Mucosa of rectum (tissue), 2 donors: ENCODE data around the gene CAMK1.

ENCODE experiments used
- H3K27ac ChIP-seq, 2 donors: one replicate each; pipeline ENCODE4 v1.7.0; 2013; ENCODE audit warnings: inconsistent platforms in 2 of 2, low read depth in 2 of 2, low read length in 2 of 2
- H3K27me3 ChIP-seq, 2 donors: one replicate each; pipeline ENCODE4 v1.7.0; 2013; ENCODE audit warnings: low read length in 2 of 2; ENCODE audit not compliant: control insufficient read depth in 2 of 2, insufficient read depth in 2 of 2
- H3K36me3 ChIP-seq, 2 donors: one replicate each; pipeline ENCODE4 v1.7.0; 2013; ENCODE audit warnings: low read length in 2 of 2; ENCODE audit not compliant: control insufficient read depth in 2 of 2, insufficient read depth in 2 of 2
- H3K4me1 ChIP-seq, 2 donors: one replicate each; pipeline ENCODE4 v1.7.0; 2013; ENCODE audit warnings: low read length in 2 of 2, mild to moderate bottlenecking in 1 of 2; ENCODE audit not compliant: control insufficient read depth in 2 of 2, insufficient read depth in 2 of 2
- H3K4me3 ChIP-seq, 2 donors: one replicate each; pipeline ENCODE4 v1.7.0; 2013; ENCODE audit warnings: low read length in 2 of 2
- H3K9ac ChIP-seq, 2 donors: one replicate each; pipeline ENCODE4 v1.7.0; 2013; ENCODE audit warnings: low read length in 2 of 2, low read depth in 1 of 2, mild to moderate bottlenecking in 1 of 2
- H3K9me3 ChIP-seq, 2 donors: one replicate each; pipeline ENCODE4 v1.7.0; 2013; ENCODE audit warnings: low read length in 2 of 2; ENCODE audit not compliant: control insufficient read depth in 2 of 2
- donor health status: healthy.
- donor health status: Normal muscosa, but diverticular disease.

Gene CAMK1

DNA sequence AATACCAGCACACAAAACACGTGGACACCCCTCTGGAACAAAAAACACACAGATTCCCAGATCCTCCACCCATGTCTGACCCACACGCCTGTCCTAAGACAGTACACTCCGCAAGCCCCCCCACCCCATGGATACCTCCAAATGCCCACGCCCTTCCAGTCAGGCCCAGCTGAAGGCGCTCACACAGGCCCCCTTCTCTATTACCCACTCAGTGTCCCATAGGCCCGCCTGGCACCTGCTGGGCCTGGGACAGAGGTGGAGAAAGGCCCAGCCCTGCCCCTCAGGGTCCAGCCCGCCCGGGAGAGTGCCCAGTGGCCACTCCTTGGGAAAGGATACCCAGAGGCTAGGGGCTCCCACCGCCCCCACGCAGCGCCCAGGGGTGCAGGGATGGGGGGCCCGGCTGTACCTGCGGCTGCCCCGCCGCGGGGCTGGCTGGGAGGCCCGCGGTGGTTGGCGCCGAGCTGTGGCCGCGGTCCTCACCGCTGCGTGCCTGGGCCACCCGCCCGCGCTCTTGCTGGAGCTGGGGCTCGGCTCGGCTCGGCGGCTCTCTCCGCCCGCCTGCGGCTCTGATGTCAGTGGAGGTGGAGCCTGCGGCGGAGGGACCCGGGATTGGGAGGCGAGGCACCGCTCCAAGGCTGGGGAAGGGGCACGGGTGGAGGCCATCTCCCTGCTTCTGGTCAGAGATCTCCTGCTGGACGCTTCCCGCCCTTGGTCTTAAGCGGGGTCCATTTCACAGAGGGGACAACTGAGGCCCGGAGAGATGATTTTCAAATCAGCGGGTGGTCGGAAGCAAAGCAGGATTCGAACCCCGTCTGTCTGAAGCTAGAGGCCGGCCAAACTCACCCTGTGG, at the start of gene CAMK1:
Gene CAMK1, minus strand, starts transcription at position 522 of the 850 bp plus-strand sequence. CDS start 2,198 bp downstream, outside the sequence.
- H3K4me1 ChIP-seq, result peaks cover 15 to 22% of the 10 kb centered on the region in 2 donors
- H3K9ac ChIP-seq, result peak within 1 kb of the TSS; percentile 77 to 86
- H3K9me3 ChIP-seq, result no peaks in the 10 kb centered on the region
- no peaks in the 10 kb centered on the region for H3K27me3 ChIP-seq
- peaks cover 0 to 2% of the 10 kb centered on the region in 2 donors for H3K36me3 ChIP-seq
- H3K4me3 ChIP-seq, result peak within 1 kb of the TSS; percentile 60 to 79
- peak within 1 kb of the TSS; percentile 62 to 80 for H3K27ac ChIP-seq

DNA sequence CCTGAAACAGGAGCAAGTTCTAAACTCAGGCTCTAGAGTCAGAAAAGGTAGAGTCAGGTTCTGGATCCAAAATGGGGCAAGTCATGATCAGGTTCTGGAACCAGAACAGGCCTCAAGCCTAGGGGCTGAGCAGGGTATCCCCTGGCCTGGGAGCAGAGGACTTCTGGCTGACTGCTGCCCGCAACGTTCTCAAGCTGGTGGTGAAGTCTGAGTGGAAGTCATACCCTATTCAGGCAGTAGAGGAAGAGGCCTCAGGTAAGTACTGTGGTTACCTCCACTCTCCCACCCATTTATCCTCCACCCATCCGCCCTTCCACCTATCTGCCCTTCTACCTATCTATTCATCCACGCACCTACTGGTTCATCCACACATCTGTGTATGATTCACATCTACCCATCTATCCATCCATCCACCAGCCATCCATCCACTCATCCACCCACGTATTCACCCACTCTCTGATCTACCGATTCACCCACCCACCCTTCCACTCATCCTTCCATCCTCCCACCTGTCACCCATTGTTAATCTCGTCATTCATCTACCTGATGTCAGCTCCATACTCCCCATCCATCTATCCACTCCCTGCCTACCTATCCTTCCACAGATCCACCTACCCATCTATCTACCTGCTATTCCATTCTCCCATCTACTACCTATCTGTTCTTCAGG, 49.1 kb upstream of the CAMK1 start:
- no peak overlapping the region for H3K9ac ChIP-seq

DNA sequence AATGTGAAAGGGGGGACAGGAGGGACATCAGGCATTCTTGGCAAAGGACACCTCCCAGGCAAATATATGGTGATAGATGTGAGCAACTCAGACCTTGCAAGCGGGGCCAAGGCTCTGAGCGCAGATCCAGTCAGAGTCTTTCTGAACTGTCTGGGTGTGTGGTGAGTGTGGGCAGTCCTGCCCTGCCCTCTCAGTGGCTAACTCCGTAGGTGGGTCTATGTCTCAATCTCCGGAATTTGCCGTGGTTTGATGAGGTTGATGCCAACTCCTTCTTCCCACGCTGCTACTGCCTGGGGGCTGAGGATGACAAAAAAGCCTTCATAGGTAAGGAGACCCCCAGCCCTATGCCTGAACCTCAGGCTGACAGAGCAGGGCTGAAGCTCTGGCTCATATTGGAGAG, 47.7 kb upstream of the CAMK1 start:
- Histone ChIP-seq H3K9ac (no peak overlapping the region), H3K9me3 (no peaks in the 10 kb centered on the region), H3K4me1 (no peaks in the 10 kb centered on the region), H3K4me3 (no peak overlapping the region), H3K36me3 (peaks cover 10 to 13% of the 10 kb centered on the region in 2 donors), H3K27ac (no peak overlapping the region), H3K27me3 (no peaks in the 10 kb centered on the region)

More for the DNA sequence above, 49.1 kb upstream of the CAMK1 start:
- no peak overlapping the region for H3K4me3 ChIP-seq
- H3K4me1 ChIP-seq, result no peaks in the 10 kb centered on the region
- H3K36me3 ChIP-seq, result peaks cover 6 to 8% of the 10 kb centered on the region in 2 donors
- H3K27ac ChIP-seq, result no peak overlapping the region
- no peaks in the 10 kb centered on the region for H3K27me3 ChIP-seq
- H3K9me3 ChIP-seq, result no peaks in the 10 kb centered on the region

DNA sequence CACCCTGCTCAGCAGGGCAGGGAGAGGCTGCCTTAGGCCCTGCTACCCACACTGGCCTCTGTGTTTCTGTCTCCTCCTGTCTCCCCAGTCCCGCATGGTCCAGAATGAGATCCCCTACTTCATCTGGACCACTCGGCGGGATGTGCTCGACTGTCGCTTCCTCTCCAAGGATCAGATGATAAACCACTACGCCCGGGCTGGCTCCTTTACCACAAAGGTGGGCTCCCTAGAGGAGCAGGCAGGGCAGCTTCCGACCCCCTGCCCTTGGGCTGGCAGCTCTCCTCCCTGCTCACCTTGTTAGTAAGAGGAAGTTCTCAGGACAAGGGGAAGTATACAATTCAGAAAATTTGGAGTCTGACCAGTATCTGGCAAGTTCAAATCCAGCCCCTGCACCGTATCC, 46.2 kb upstream of the CAMK1 start:
- no peaks in the 10 kb centered on the region for H3K27me3 ChIP-seq
- no peak overlapping the region for H3K27ac ChIP-seq
- H3K4me3 ChIP-seq, result no peak overlapping the region
- no peak overlapping the region for H3K9ac ChIP-seq
- H3K36me3 ChIP-seq, result peaks cover 10 to 13% of the 10 kb centered on the region in 2 donors
- H3K9me3 ChIP-seq, result no peaks in the 10 kb centered on the region
- peaks cover 0 to under 1% of the 10 kb centered on the region in 2 donors for H3K4me1 ChIP-seq

- peaks cover 16 to 22% of the 10 kb centered on the region in 2 donors for H3K4me1 ChIP-seq
- no peak overlapping the region for H3K4me3 ChIP-seq
- H3K9ac ChIP-seq, result no peak overlapping the region
- no peak overlapping the region for H3K27ac ChIP-seq
- no peaks in the 10 kb centered on the region for H3K27me3 ChIP-seq
- H3K36me3 ChIP-seq, result peaks cover 4% of the 10 kb centered on the region in 2 donors
- no peaks in the 10 kb centered on the region for H3K9me3 ChIP-seq
Measured at GRCh38 chr3:9812870-9813483, 43.2 kb upstream of the CAMK1 start.

DNA sequence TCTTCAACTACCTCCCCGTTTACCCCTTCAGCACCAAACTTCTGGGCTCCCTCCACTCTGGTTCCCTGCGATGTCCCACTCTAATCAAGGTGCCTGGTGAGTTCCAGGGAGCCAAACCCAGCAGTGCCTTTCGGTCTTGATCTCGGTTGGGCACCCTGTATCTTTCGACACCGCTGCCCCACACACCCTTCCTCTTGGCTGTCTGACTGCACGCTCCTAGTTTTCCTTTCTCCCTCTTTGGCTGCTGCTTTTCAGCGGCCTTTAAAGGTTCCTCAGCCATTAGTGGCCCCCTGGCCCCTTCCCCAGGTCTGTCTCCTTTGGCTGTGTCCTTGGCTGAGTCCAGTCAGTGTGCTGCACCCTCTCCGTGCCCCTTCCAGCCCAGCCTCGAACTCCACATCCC, 41.1 kb upstream of the CAMK1 start:
- H3K4me1 ChIP-seq, result peaks cover 16 to 22% of the 10 kb centered on the region in 2 donors
- H3K27ac ChIP-seq, result no peak overlapping the region
- peak overlapping the region; percentile 67 to 77 for H3K4me3 ChIP-seq
- H3K27me3 ChIP-seq, result no peaks in the 10 kb centered on the region
- H3K9me3 ChIP-seq, result no peaks in the 10 kb centered on the region
- H3K36me3 ChIP-seq, result peaks cover 13 to 18% of the 10 kb centered on the region in 2 donors
- peak overlapping the region; percentile 63 to 85 for H3K9ac ChIP-seq

DNA sequence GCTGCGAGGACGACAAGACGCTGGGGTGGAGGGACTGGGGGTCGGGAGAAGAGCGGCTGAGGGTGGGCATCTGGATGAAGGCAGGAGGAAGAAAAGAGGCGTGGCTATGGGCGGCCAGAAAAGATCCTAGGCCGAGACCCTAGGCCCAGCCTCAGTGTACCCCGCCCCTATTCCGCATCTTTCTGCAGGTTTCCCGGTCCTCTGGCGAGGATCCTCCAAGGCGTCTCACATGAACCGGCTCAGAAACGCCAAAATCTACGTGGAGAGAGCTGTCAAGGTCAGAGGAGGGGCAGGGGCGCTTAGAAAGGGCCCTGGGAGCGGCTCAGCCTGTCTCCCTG, 40.7 kb upstream of the CAMK1 start:
- H3K4me1 ChIP-seq, result peaks cover 16 to 22% of the 10 kb centered on the region in 2 donors
- H3K9ac ChIP-seq, result peak overlapping the region; percentile 63 to 85
- H3K9me3 ChIP-seq, result no peaks in the 10 kb centered on the region
- peaks cover 17 to 22% of the 10 kb centered on the region in 2 donors for H3K36me3 ChIP-seq
- peak overlapping the region; percentile 67 to 77 for H3K4me3 ChIP-seq
- peak overlapping the region; percentile 94 to 97 for H3K27ac ChIP-seq
- H3K27me3 ChIP-seq, result no peaks in the 10 kb centered on the region

- peaks cover 16 to 22% of the 10 kb centered on the region in 2 donors for H3K4me1 ChIP-seq
- H3K4me3 ChIP-seq, result peak within 1 kb of the TSS; percentile 67 to 77
- no peaks in the 10 kb centered on the region for H3K27me3 ChIP-seq
- peak within 1 kb of the TSS; percentile 74 to 85 for H3K9ac ChIP-seq
- no peaks in the 10 kb centered on the region for H3K9me3 ChIP-seq
- peak within 1 kb of the TSS; percentile 94 to 97 for H3K27ac ChIP-seq
- H3K36me3 ChIP-seq, result peaks cover 23 to 28% of the 10 kb centered on the region in 2 donors
Measured at GRCh38 chr3:9809615-9810432, 40.1 kb upstream of the CAMK1 start, which contains the start of gene TTLL3. TSS of gene TTLL3 (plus strand) at chr3:9810262. CDS start at chr3:9810662, 400 bp downstream.

GRCh38 chr3:9809239-9809614, 39.5 kb upstream of the CAMK1 start:
- peak overlapping the region; percentile 67 to 77 for H3K4me3 ChIP-seq
- H3K4me1 ChIP-seq, result peaks cover 16 to 22% of the 10 kb centered on the region in 2 donors
- H3K9me3 ChIP-seq, result no peaks in the 10 kb centered on the region
- no peaks in the 10 kb centered on the region for H3K27me3 ChIP-seq
- peak overlapping the region; percentile 94 to 97 for H3K27ac ChIP-seq
- H3K9ac ChIP-seq, result peak overlapping the region; percentile 74 to 85
- peaks cover 29 to 34% of the 10 kb centered on the region in 2 donors for H3K36me3 ChIP-seq
